ENCODE results near the gene CTCFL.
"Not testable (repeated sequence)": the region's sequence is repeated elsewhere in the genome, so short reads cannot be mapped to it uniquely, and the experiment has no call there.

Gene CTCFL

DNA sequence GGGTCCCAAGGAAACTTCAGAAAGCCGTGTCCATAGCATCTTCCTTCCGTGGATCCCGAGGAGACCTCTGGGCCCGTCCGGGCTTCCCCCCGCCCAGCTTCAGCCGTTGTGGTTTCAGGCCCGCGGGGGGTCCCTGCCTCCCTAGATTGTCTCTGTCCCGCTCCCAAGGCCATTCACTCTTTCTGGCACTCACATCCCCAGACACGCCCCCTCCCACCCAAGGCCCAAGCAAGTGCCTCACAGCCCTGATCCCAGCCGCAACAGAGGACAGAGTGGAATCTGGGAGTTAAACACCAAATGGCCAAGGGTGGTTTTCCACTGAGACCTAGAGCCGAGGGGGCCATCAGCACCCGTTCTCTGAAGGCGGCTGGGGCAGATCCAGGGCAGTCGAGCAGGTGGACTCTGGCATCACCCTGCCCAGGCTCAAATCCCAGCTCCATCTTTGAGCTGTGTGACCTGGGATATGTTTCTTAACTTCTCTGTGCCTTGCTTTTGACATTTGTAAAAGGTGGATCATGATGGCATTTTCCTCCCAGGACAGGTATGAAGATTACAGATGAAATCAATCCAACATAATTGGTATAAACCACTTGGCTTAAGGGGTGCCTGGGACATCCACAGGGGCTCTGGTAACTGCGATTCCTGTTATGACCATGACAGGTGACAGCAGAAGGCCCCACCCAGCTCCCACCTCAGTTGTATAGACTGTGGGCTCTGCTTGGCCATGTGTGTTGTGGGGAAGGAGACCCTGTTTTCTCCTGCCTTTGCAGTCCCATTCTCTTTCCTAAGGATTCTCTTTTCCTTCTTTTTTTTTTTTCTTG lies 48.1 kb downstream of the CTCFL start:
- Histone ChIP-seq H3K4me3 (ENCODE audit: low read length) (no peak overlapping the region), H3K4me1 (ENCODE audit: insufficient read depth, low read length) (peaks cover 16% of the 10 kb centered on the region; the same call in 1 of the 2 replicates), H3K9me3 (ENCODE audit: insufficient read depth, low read depth, low read length) (no peaks in the 10 kb centered on the region), H3K36me3 (ENCODE audit: insufficient read depth, low read length) (no peaks in the 10 kb centered on the region), H3K27me3 (ENCODE audit: insufficient read depth, low read length) (no peaks in the 10 kb centered on the region), H3K27ac (ENCODE audit: low read depth, low read length) (no peak overlapping the region), H3K9ac (ENCODE audit: low read depth, low read length) (no peak overlapping the region)
- WGBS: 59% methylated on average over 17 of the region's 17 CpGs

DNA sequence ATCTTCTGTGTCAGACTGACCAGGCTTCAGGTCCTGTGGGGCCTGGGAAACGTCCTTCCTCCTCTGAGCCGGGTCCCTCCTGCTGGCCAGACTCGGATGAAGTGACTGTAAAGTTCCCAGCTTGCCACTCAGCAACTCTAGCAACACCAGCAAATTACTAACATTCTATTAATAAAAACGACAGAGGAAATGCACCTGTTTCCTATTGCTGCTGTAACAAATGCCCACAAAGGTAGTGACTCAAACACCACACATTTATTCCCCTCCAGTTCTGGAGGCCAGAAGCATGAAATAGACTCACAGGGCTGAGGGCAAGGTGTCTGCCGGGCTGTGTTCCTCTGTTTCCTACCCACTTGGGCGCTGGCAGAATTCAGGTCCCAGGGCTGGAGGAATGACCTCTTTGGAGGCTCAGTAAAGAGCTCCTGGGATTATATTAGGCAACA lies 48.8 kb downstream of the CTCFL start:
- Histone ChIP-seq H3K27ac (ENCODE audit: low read depth, low read length) (no peak overlapping the region), H3K36me3 (ENCODE audit: insufficient read depth, low read length) (no peaks in the 10 kb centered on the region), H3K9ac (ENCODE audit: low read depth, low read length) (no peak overlapping the region), H3K4me1 (ENCODE audit: insufficient read depth, low read length) (peaks cover 12% of the 10 kb centered on the region; the same call in 1 of the 2 replicates), H3K9me3 (ENCODE audit: insufficient read depth, low read depth, low read length) (no peaks in the 10 kb centered on the region), H3K27me3 (ENCODE audit: insufficient read depth, low read length) (no peaks in the 10 kb centered on the region), H3K4me3 (ENCODE audit: low read length) (no peak overlapping the region)
- WGBS: 72% methylated on average over 6 of the region's 6 CpGs

DNA sequence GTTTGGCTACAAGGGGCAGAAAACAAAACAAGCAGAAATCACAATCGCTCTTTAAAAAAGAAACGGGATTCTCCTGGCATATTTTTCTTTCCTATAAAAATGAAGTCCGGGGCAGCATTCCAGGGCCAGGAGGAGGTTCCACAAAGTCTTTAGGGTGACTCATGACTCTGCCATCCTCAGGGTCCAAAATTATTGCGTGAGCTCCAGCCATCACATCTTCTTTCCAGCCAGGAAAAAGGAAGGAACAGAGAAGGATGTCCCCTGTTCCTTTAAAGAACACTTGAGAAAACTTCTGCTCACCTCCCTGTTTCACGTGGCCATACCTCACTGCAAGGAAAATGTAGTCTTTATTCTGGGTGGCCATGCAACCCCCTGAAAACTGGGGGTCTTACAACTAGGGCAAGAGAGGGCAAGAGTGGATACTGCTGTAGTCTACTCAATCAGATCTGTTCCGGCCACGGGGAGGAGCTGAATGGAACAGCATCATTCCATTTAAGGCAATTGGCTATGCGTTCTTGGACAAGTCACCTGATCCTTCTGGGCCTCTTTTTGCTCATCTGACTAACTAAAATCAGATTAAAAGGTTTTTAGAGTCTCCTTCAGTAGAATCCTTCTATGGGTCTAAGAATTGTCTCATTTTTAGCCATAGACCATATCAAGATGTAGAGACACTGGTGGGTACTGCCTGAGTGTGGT lies 49.4 kb downstream of the CTCFL start:
- Histone ChIP-seq H3K27ac (ENCODE audit: low read depth, low read length) (no peak overlapping the region), H3K9ac (ENCODE audit: low read depth, low read length) (no peak overlapping the region), H3K36me3 (ENCODE audit: insufficient read depth, low read length) (no peaks in the 10 kb centered on the region), H3K9me3 (ENCODE audit: insufficient read depth, low read depth, low read length) (no peaks in the 10 kb centered on the region), H3K27me3 (ENCODE audit: insufficient read depth, low read length) (no peaks in the 10 kb centered on the region), H3K4me3 (ENCODE audit: low read length) (no peak overlapping the region), H3K4me1 (ENCODE audit: insufficient read depth, low read length) (peaks cover 12% of the 10 kb centered on the region; the same call in 1 of the 2 replicates)
- 94% methylated on average over 8 of the region's 8 CpGs for WGBS

DNA sequence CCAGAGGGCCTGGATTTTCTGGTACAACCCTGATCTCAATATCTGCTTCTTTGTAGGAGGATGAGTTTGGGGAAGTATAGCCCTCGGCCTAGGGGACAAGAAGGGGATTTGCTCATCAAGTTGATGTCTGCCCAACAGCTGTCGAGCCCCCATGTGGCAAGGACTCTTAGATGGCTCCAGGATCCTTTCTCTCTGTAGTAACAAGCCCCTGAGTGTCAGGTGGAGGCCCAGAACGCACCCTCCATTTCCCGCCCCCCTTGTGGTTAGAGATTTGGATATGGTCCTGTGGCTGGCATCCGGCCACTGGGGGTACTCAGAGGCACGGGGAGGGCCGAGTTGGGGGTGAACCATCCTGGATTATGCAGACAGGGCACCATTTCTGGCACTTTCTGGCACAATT lies 50.1 kb downstream of the CTCFL start:
- Histone ChIP-seq H3K27me3 (ENCODE audit: insufficient read depth, low read length) (no peaks in the 10 kb centered on the region; the same call in 1 of the 2 replicates), H3K9me3 (ENCODE audit: insufficient read depth, low read depth, low read length) (no peaks in the 10 kb centered on the region), H3K27ac (ENCODE audit: low read depth, low read length) (no peak overlapping the region), H3K4me1 (ENCODE audit: insufficient read depth, low read length) (peaks cover 20% of the 10 kb centered on the region; the same call in 1 of the 2 replicates), H3K9ac (ENCODE audit: low read depth, low read length) (no peak overlapping the region), H3K4me3 (ENCODE audit: low read length) (no peak overlapping the region), H3K36me3 (ENCODE audit: insufficient read depth, low read length) (no peaks in the 10 kb centered on the region)
- WGBS: 95% methylated on average over 7 of the region's 7 CpGs

DNA sequence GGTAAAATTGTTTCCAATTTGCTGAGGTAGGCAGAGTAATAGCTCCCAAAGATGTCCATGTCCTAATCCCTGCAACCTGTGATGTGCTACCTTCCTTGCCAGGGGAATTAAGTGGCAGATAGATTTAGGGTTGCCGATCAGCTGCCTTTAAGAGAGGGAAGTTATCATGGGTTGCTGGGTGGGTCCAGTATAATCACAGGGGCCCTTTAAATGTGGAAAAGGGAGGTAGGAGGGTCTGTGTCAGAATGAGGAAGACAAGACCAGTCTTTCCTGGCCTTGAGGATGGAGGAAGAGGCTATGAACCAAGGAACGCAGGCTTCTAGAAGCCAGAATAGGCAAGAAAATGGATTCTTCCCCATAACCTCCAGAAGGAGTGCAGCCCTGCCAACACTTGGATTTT lies 50.7 kb downstream of the CTCFL start:
- Histone ChIP-seq H3K9ac (ENCODE audit: low read depth, low read length) (no peak overlapping the region), H3K27me3 (ENCODE audit: insufficient read depth, low read length) (peaks cover 3% of the 10 kb centered on the region), H3K36me3 (ENCODE audit: insufficient read depth, low read length) (no peaks in the 10 kb centered on the region), H3K9me3 (ENCODE audit: insufficient read depth, low read depth, low read length) (no peaks in the 10 kb centered on the region), H3K4me1 (ENCODE audit: insufficient read depth, low read length) (peaks cover 26% of the 10 kb centered on the region; the same call in 1 of the 2 replicates), H3K27ac (ENCODE audit: low read depth, low read length) (no peak overlapping the region), H3K4me3 (ENCODE audit: low read length) (no peak overlapping the region)
- 91% methylated on average over 2 of the region's 2 CpGs for WGBS

DNA sequence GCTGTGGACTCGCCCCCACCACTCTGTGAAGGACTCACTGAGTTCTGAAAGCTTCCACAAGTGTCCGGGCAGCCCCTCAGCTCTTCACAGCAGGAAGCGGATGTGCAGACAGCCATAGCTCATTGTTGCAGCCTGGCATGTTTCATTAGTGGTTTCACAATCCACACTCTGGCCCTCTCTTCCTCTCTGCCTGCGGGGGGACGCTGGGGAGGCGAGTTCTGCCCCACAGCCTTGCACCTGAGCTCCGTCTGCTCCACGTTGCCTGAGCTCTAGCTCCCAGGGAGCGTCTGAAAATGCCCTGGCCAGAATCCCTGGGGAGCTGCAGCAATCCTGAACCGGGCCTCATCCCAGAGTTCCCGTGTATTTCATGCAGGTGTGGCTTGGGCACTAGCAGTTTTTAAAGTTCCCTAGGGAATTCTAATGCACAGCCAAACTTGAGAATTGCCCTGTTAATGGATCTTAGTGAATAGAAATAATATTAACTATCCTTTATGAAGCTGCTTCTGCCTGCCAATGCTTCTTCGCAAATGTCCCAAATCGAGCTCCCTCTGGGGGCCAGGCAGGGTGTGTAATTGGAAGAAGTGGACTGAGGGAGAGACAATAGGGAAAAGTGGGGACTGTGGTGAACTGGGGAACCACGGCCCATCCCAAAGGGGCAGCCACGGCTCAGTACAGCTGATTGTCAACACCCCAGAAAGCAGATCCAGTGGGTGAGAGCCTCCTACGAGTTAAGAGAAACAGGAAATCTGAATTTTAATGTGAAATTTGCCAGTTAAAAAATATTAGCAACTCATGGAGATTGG lies 51.5 kb downstream of the CTCFL start:
- no peaks in the 10 kb centered on the region for H3K9me3 ChIP-seq (ENCODE audit: insufficient read depth, low read depth, low read length)
- no peak overlapping the region for H3K9ac ChIP-seq (ENCODE audit: low read depth, low read length)
- H3K27me3 ChIP-seq (ENCODE audit: insufficient read depth, low read length): peaks cover 3% of the 10 kb centered on the region
- no peaks in the 10 kb centered on the region for H3K36me3 ChIP-seq (ENCODE audit: insufficient read depth, low read length)
- 50% methylated on average over 16 of the region's 16 CpGs for WGBS
- peaks cover 27% of the 10 kb centered on the region; the same call in 1 of the 2 replicates for H3K4me1 ChIP-seq (ENCODE audit: insufficient read depth, low read length)
- H3K4me3 ChIP-seq (ENCODE audit: low read length): no peak overlapping the region
- no peak overlapping the region for H3K27ac ChIP-seq (ENCODE audit: low read depth, low read length)

DNA sequence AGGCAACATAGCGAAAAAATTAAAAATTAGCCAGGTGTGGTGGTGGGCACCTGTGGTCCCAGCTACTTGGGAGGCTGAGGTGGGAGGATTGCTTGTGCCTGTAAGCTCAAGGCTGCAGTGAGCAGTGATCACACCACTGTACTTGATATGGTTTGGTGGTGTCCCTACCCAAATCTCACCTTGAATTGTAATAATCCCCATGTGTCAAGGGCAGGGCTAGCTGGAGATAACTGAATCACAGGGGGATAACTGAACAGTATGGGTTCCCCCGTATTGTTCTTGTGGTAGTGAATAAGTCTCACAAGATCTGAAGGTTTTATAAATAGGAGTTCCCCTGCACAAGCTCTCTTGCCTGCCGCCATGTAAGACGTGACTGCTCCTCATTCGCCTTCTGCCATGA lies 52.5 kb downstream of the CTCFL start:
- H3K27me3 ChIP-seq (ENCODE audit: insufficient read depth, low read length); H3K9ac ChIP-seq (ENCODE audit: low read depth, low read length); H3K27ac ChIP-seq (ENCODE audit: low read depth, low read length); H3K36me3 ChIP-seq (ENCODE audit: insufficient read depth, low read length); H3K9me3 ChIP-seq (ENCODE audit: insufficient read depth, low read depth, low read length); H3K4me3 ChIP-seq (ENCODE audit: low read length): not testable (repeated sequence)
- H3K4me1 ChIP-seq (ENCODE audit: insufficient read depth, low read length): peaks cover 27% of the 10 kb centered on the region; the same call in 1 of the 2 replicates
- WGBS: 94% methylated on average over 5 of the region's 5 CpGs

DNA sequence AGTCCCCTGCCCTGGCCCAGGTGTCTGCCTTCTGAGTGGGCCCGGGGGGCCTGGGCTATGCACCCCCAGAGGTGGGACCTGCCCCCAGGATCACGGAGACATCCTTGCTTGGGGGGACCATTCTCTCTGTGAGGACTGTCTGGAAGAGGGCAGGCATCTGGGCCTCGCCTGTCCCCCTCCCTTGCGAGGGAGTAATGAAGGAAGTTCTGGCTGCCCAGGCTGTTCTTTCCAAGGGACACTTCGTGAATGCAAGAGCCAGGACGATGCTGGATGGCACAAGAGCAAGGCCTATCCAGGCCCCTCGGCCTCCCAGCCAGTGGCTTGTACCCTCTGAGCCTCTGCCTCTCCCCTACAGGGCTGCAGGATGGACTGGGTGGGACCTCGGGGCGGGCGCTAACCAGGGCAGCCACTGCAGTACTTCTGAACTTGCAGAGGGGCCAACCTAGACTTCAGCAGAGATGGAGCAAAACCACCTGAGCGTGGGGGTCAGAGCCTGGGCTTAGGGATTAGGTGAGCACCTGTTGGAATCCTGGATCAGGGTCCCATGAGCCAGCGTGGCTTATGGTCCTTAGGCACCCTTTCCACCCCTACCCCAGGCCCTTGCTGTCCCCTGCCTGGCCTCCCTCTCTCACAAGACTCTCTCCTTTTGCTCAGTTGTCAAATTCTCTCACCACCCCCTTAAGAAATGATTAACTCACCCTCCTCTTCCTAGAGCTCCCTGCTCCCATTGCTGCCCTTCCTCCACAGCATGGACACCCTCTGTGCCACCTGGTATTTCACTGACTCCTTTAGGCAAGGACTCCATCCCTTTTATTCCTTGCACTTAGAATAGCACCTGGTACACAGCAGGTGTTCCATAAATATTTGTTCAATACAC lies 53.2 kb downstream of the CTCFL start:
- Histone ChIP-seq H3K36me3 (ENCODE audit: insufficient read depth, low read length) (no peaks in the 10 kb centered on the region), H3K9me3 (ENCODE audit: insufficient read depth, low read depth, low read length) (no peaks in the 10 kb centered on the region), H3K27ac (ENCODE audit: low read depth, low read length) (no peak overlapping the region), H3K9ac (ENCODE audit: low read depth, low read length) (no peak overlapping the region), H3K4me3 (ENCODE audit: low read length) (no peak overlapping the region), H3K4me1 (ENCODE audit: insufficient read depth, low read length) (peaks cover 27% of the 10 kb centered on the region; the same call in 1 of the 2 replicates), H3K27me3 (ENCODE audit: insufficient read depth, low read length) (peaks cover 3% of the 10 kb centered on the region)
- 68% methylated on average over 12 of the region's 12 CpGs for WGBS

DNA sequence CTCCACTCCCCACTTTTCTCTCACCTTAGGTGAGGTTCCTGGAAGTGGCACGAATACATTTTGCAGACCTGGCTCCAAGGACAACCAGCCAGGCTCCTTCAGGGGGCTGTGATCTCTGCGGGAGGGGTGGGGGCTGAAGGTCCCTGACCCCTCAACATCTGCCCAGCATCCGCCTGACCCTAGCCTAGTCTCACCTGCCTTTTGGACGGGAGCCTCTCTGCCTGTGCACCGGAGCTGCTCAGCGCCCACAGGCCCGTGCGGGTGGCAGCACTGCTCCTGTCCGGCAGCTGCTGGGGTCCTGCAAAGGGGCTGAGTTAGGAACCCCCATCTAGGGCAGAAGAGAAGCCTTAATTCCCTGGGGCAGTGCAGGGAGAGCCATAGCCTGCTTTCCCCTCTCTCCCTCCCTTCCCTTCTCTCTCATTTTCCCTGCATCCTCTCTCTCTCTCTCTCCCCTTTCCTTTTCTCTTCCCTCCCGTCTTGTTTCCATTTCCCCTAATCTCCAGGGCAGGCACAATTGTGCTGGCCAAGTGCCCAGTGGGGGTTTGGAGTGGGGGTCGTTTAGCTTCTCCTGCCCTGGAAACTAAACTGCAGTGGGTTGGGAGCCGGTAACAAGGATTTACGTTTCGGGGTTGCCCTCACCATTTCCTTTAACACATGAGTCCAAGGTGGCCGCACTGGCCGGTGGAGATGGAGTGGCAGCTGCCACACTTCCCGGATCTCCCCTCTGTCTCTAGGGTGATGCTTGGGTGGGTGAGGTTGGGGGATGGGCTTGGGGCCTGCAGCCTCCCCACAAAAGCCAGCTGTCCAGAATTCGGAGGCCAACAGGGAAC lies 54.1 kb downstream of the CTCFL start:
- peaks cover 3% of the 10 kb centered on the region for H3K27me3 ChIP-seq (ENCODE audit: insufficient read depth, low read length)
- H3K4me1 ChIP-seq (ENCODE audit: insufficient read depth, low read length): peaks cover 24% of the 10 kb centered on the region; the same call in 1 of the 2 replicates
- H3K4me3 ChIP-seq (ENCODE audit: low read length): no peak overlapping the region
- H3K9me3 ChIP-seq (ENCODE audit: insufficient read depth, low read depth, low read length): no peaks in the 10 kb centered on the region
- no peak overlapping the region for H3K9ac ChIP-seq (ENCODE audit: low read depth, low read length)
- WGBS: 49% methylated on average over 14 of the region's 18 CpGs
- H3K36me3 ChIP-seq (ENCODE audit: insufficient read depth, low read length): no peaks in the 10 kb centered on the region
- no peak overlapping the region for H3K27ac ChIP-seq (ENCODE audit: low read depth, low read length)

DNA sequence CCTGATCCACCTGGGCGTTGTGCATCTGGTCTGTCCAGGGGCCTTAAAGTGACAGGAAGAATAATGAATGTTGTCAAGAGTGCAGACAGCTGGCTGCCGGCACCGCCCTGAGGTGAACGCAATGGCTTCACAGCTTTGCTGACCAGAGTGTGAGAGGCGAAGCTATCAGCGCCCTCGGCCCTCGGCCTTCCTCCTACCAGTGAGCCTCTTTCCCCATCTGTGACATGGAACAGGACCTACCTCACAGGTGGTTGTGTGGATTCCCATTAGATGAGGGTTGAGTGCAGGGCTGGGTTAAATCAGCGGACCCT lies 54.8 kb downstream of the CTCFL start:
- Histone ChIP-seq H3K4me1 (ENCODE audit: insufficient read depth, low read length) (peaks cover 24% of the 10 kb centered on the region; the same call in 1 of the 2 replicates), H3K9me3 (ENCODE audit: insufficient read depth, low read depth, low read length) (no peaks in the 10 kb centered on the region), H3K36me3 (ENCODE audit: insufficient read depth, low read length) (no peaks in the 10 kb centered on the region), H3K27ac (ENCODE audit: low read depth, low read length) (no peak overlapping the region), H3K4me3 (ENCODE audit: low read length) (no peak overlapping the region), H3K27me3 (ENCODE audit: insufficient read depth, low read length) (peaks cover 3% of the 10 kb centered on the region), H3K9ac (ENCODE audit: low read depth, low read length) (no peak overlapping the region)
- 33% methylated on average over 9 of the region's 9 CpGs for WGBS
